Trophoblast cell (in vitro differentiated cells and primary cell): ENCODE measurements around the gene SCN1A.

ENCODE experiments used
- DNase-seq, 2 donors: peaks; one replicate each; pipeline ENCODE4 v3.0.0-alpha.2; 2016
- H2AFZ ChIP-seq: 2 replicates; pipeline ENCODE4 v1.6.1; 2013; ENCODE audit warnings: low read length, moderate library complexity, mild to moderate bottlenecking; ENCODE audit not compliant: insufficient read depth, poor library complexity
- H2AK5ac ChIP-seq: 2 replicates; pipeline ENCODE4 v1.6.1; 2013; ENCODE audit warnings: mild to moderate bottlenecking, low read length
- H2BK120ac ChIP-seq: 2 replicates; pipeline ENCODE4 v1.6.1; 2013; ENCODE audit warnings: low read length, mild to moderate bottlenecking, moderate library complexity; ENCODE audit not compliant: insufficient read depth, poor library complexity
- H2BK12ac ChIP-seq: 2 replicates; pipeline ENCODE4 v1.6.1; 2013; ENCODE audit warnings: mild to moderate bottlenecking, low read length, moderate library complexity
- H2BK5ac ChIP-seq: 2 replicates; pipeline ENCODE4 v1.6.1; 2013; ENCODE audit warnings: low read length, low read depth, moderate library complexity, mild to moderate bottlenecking; ENCODE audit not compliant: poor library complexity
- H3K14ac ChIP-seq: 2 replicates; pipeline ENCODE4 v1.6.1; 2013; ENCODE audit warnings: mild to moderate bottlenecking, low read length
- H3K18ac ChIP-seq: 2 replicates; pipeline ENCODE4 v1.6.1; 2013; ENCODE audit warnings: mild to moderate bottlenecking, low read length
- H3K23ac ChIP-seq: 2 replicates; pipeline ENCODE4 v1.6.1; 2013; ENCODE audit warnings: low read length
- H3K27ac ChIP-seq: 2 replicates; pipeline ENCODE4 v1.5.1; 2013; ENCODE audit warnings: low read depth, mild to moderate bottlenecking, inconsistent platforms, low read length, moderate library complexity
- H3K27me3 ChIP-seq: 2 replicates; pipeline ENCODE4 v1.6.1; 2013; ENCODE audit warnings: inconsistent platforms, mild to moderate bottlenecking, low read length, moderate library complexity; ENCODE audit not compliant: insufficient read depth
- H3K36me3 ChIP-seq, 2 experiments: 1 replicate in 1 of 2; 2 replicates in 1 of 2; pipeline ENCODE4 v1.6.1; 2013; ENCODE audit warnings: low read length in 2 of 2, mild to moderate bottlenecking in 2 of 2, moderate library complexity in 1 of 2; ENCODE audit not compliant: insufficient read depth in 2 of 2, control insufficient read depth in 1 of 2
- H3K4ac ChIP-seq: 2 replicates; pipeline ENCODE4 v1.6.1; 2013; ENCODE audit warnings: low read depth, mild to moderate bottlenecking, low read length, moderate library complexity
- H3K4me1 ChIP-seq, 2 experiments: 1 replicate in 1 of 2; 2 replicates in 1 of 2; pipeline ENCODE4 v1.6.1; 2013; ENCODE audit warnings: low read length in 2 of 2, mild to moderate bottlenecking in 2 of 2, moderate library complexity in 1 of 2; ENCODE audit not compliant: insufficient read depth in 2 of 2, control insufficient read depth in 1 of 2
- H3K4me2 ChIP-seq: 2 replicates; pipeline ENCODE4 v1.6.1; 2013; ENCODE audit warnings: inconsistent platforms, mild to moderate bottlenecking, low read length, moderate library complexity
- H3K4me3 ChIP-seq: 2 replicates; pipeline ENCODE4 v1.5.1; 2013; ENCODE audit warnings: mild to moderate bottlenecking, low read depth, low read length, inconsistent platforms
- H3K79me1 ChIP-seq: one replicate; pipeline ENCODE4 v1.6.1; 2013; ENCODE audit warnings: low read length
- H3K79me2 ChIP-seq: 2 replicates; pipeline ENCODE4 v1.6.1; 2013; ENCODE audit warnings: low read length, mild to moderate bottlenecking; ENCODE audit not compliant: control insufficient read depth, insufficient read depth, poor library complexity
- H3K9ac ChIP-seq: 2 replicates; pipeline ENCODE4 v1.6.1; 2013; ENCODE audit warnings: mild to moderate bottlenecking, low read length
- H3K9me3 ChIP-seq: 2 replicates; pipeline ENCODE4 v1.6.1; 2013; ENCODE audit warnings: low read depth, mild to moderate bottlenecking, control low read depth, inconsistent platforms, low read length; ENCODE audit not compliant: insufficient read depth
- H4K12ac ChIP-seq: 2 replicates; pipeline ENCODE4 v1.6.1; 2013; ENCODE audit warnings: low read depth, mild to moderate bottlenecking, low read length, moderate library complexity
- H4K8ac ChIP-seq: 2 replicates; pipeline ENCODE4 v1.6.1; 2013; ENCODE audit warnings: low read depth, mild to moderate bottlenecking, low read length, moderate library complexity
- H4K91ac ChIP-seq: one replicate; pipeline ENCODE4 v1.6.1; 2013; ENCODE audit warnings: low read depth, mild to moderate bottlenecking, low read length, moderate library complexity
- WGBS: extraction: QIAGEN DNeasy Blood & Tissue Kit; methylation state at CpG from one replicate; pipeline ENCODE4 v1.1.7; 2013; ENCODE audit warnings: missing lambda C conversion rate; ENCODE audit not compliant: insufficient read length, insufficient coverage; ENCODE audit errors: extremely low coverage; 5-methylcytosine and 5-hydroxymethylcytosine counted together

Gene SCN1A

DNA sequence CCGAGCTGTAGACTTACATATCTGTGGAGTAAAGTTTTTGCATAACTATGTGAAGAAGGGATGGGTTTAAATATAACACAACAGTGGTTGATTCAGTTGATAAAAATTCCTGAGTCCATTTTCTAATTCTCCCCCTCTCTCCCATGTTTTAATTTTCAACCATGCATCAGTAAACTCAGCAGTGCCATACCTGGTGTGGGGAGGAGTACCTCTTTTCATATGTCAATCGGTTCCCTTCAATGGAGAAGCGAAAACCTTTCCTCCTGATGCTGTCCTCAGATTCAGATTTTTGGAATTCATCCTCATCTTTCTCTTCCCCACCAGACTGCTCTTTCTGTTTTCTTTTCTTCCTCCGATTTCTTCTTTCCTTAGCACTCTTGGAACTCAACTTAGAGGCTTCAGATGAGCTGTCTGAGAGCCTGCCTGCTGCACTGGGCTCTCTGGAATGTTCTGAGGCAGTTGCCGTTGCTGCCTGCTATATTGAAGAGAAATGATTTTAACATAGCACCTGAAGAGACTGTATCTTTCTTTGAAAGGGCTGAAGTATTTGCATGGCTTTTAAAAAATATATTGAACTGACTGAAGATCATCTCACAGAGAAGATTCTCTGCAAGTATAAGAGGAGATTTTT, 82.9 kb downstream of the SCN1A start:
- H3K9ac ChIP-seq: no peak overlapping the region
- H3K4me3 ChIP-seq: no peak overlapping the region
- no peaks in the 10 kb centered on the region for H3K79me1 ChIP-seq
- no peak overlapping the region for H4K91ac ChIP-seq
- WGBS: no CpG with 5 or more reads among the region's 5 CpGs
- H2BK12ac ChIP-seq: no peak overlapping the region
- no peaks in the 10 kb centered on the region for H3K27me3 ChIP-seq
- no peak overlapping the region for H2BK5ac ChIP-seq
- DNase-seq: no peak
- no peaks in the 10 kb centered on the region for H3K36me3 ChIP-seq
- H3K4me2 ChIP-seq: no peak overlapping the region
- H3K14ac ChIP-seq: no peak overlapping the region
- H2BK120ac ChIP-seq: no peak overlapping the region
- no peak overlapping the region for H2AK5ac ChIP-seq
- H3K4me1 ChIP-seq: no peaks in the 10 kb centered on the region
- H3K4ac ChIP-seq: no peak overlapping the region
- H2AFZ ChIP-seq: no peak overlapping the region
- H3K79me2 ChIP-seq: no peaks in the 10 kb centered on the region
- no peak overlapping the region for H3K18ac ChIP-seq
- no peak overlapping the region for H3K23ac ChIP-seq
- no peaks in the 10 kb centered on the region for H3K9me3 ChIP-seq
- no peak overlapping the region for H3K27ac ChIP-seq
- H4K12ac ChIP-seq: no peak overlapping the region
- H4K8ac ChIP-seq: no peak overlapping the region

DNA sequence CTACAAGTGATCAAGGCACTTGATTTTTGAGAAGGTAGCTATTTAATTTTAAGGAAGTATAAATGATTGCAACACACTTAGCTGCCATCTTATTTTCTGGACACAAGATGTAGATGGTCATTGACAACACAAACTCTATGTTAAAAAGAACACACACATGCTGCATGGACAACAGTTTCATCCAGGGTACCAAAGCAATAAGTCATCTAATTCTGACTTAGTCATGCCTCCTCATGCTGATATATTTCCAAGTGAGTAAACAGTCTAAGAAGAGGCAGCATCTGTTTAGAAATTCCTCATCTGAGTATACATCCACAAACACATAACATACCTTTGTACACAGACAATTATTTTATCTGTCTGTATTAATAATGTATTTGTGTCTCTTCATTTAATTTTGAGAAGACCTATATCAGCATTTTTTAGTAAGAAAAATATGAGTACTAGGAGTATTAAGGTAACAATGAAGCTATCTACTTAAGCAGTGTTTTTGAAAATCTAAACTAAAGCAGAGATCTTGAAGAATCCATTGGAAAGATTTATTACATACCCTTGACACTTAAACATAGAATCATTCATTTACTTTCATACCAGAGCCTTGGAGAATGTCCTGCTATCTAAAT, 84.9 kb downstream of the SCN1A start:
- Histone ChIP-seq H2AK5ac (no peak overlapping the region), H3K4ac (no peak overlapping the region), H3K9me3 (no peaks in the 10 kb centered on the region), H3K9ac (no peak overlapping the region), H3K36me3 (no peaks in the 10 kb centered on the region), H4K91ac (no peak overlapping the region), H2BK120ac (no peak overlapping the region), H3K18ac (no peak overlapping the region), H3K4me2 (no peak overlapping the region), H3K4me1 (no peaks in the 10 kb centered on the region), H3K27ac (no peak overlapping the region), H3K79me2 (no peaks in the 10 kb centered on the region), H3K79me1 (no peaks in the 10 kb centered on the region), H3K23ac (no peak overlapping the region), H2BK12ac (no peak overlapping the region), H3K4me3 (no peak overlapping the region), H2BK5ac (no peak overlapping the region), H4K8ac (no peak overlapping the region), H3K27me3 (no peaks in the 10 kb centered on the region), H2AFZ (no peak overlapping the region), H3K14ac (no peak overlapping the region), H4K12ac (no peak overlapping the region)
- no peak for DNase-seq

DNA sequence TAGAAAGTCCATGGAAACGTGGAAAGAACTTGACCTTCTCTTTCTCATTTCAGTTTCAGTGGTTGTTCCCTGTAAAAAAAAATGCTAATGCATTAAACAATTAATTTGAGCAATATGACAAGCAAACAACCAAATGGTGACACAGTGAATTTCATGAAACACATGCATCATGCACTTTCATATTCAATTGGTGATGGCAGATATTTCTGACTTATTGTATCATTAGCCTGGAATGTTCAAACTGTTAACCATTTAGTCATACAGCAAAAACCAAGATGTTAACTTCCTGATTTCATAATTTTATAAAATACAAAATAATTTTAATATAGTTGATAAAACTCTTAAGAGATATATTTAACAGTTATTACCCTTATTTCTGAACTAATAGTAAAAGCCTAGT, 85.5 kb downstream of the SCN1A start:
- no peaks in the 10 kb centered on the region for H3K79me1 ChIP-seq

DNA sequence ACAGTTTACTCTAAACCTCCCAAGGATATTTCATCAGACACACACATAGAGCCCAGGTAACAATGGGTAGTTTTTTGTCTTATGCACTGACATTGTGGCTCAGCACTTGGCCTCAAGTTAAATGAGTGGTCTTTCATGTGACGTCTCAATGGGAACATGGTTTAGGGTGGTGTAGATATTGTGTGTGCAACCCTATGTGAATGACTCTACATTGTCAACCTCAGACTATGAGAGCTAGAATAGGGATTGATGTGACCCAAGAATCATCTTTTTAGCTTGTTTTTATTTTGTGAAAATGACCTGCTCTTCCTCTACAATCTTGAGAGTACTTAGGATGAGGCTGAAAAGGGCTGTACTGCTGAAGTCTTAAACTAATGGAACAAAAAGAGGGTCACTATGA, 86.2 kb downstream of the SCN1A start:
- Histone ChIP-seq H3K36me3 (no peaks in the 10 kb centered on the region), H3K14ac (no peak overlapping the region), H3K79me1 (no peaks in the 10 kb centered on the region), H3K18ac (no peak overlapping the region), H3K9ac (no peak overlapping the region), H3K4me2 (no peak overlapping the region), H3K4me1 (no peaks in the 10 kb centered on the region), H4K91ac (no peak overlapping the region), H2BK120ac (no peak overlapping the region), H3K4me3 (no peak overlapping the region), H2BK5ac (no peak overlapping the region), H3K9me3 (peaks cover 1% of the 10 kb centered on the region), H3K23ac (no peak overlapping the region), H3K4ac (no peak overlapping the region), H2BK12ac (no peak overlapping the region), H2AK5ac (no peak overlapping the region), H3K79me2 (no peaks in the 10 kb centered on the region), H3K27me3 (no peaks in the 10 kb centered on the region), H4K12ac (no peak overlapping the region), H2AFZ (no peak overlapping the region), H3K27ac (no peak overlapping the region), H4K8ac (no peak overlapping the region)
- no CpG with 5 or more reads among the region's 1 CpG for WGBS
- DNase-seq: no peak

More for the DNA sequence above, 85.5 kb downstream of the SCN1A start:
- Histone ChIP-seq H4K12ac (no peak overlapping the region), H3K14ac (no peak overlapping the region), H3K9ac (no peak overlapping the region), H3K4me3 (no peak overlapping the region), H3K4ac (no peak overlapping the region), H3K36me3 (no peaks in the 10 kb centered on the region), H3K79me2 (no peaks in the 10 kb centered on the region), H3K23ac (no peak overlapping the region), H4K91ac (no peak overlapping the region), H2AFZ (no peak overlapping the region), H3K27me3 (no peaks in the 10 kb centered on the region), H2BK12ac (no peak overlapping the region), H3K27ac (no peak overlapping the region), H2AK5ac (no peak overlapping the region), H3K4me2 (no peak overlapping the region), H2BK120ac (no peak overlapping the region), H3K9me3 (peaks cover 1% of the 10 kb centered on the region), H2BK5ac (no peak overlapping the region), H3K4me1 (no peaks in the 10 kb centered on the region), H4K8ac (no peak overlapping the region), H3K18ac (no peak overlapping the region)
- DNase-seq: no peak
- WGBS: no CpG with 5 or more reads among the region's 1 CpG
